Retinal pigment epithelial cell (primary cell): ENCODE measurements around the gene PAX5.
A peak's percentile ranks its signal among the peaks of the same experiment; 100 is the strongest.

Experiments
- DNase-seq: peaks from one replicate; pipeline ENCODE4 v3.0.0-alpha.2; 2010; ENCODE audit warnings: low read depth
- H3K4me3 ChIP-seq: 2 replicates; pipeline ENCODE4 v1.5.1; 2011; ENCODE audit warnings: mild to moderate bottlenecking, low read length, control low read depth, moderate library complexity
- TF ChIP-seq, protein P1 (sequence below): conservative IDR thresholded peaks from 2 replicates; pipeline ENCODE4 v1.5.1; 2011; ENCODE audit warnings: low read depth, low read length, control low read depth, inconsistent platforms

The PAX5 gene

DNA sequence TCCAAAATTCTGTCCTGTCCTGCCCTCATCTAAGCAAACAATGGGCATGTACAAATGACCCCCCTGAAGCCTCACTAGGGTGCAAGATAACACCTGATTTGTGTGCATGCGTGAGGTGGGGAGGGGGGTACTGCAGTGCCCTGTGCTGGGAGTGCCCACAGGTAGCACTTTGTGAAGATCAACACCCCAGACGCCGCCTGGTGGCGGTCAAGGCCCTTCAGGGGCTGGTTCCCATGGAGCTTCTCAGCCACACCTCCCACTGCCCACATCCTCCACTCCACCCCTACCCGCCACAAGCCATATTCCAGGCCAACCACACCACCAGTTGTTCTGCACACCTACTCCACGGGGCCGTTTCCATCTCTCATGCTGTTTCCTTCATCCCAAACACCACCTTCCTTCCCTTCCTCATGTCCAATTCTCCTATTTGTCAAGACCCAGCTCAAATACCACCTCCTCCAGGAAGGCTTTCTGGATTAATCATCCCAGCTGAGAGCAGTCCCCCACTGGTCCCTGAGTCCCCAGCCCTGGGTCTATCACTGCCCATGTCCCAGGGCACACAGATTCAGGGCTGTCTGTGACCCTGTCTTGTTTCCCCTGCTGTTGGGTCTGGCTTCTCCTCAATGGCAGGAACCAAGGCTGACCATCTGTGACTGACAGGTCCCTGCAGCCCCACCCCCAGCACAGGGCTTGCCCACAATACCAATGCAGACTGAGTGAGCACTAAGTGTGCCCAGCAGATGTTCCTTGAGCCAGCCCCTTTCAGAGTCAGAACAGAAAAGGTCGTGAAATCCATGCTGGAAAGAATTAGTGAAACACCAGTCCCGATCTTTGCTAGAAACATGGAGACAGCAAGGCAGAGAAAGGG is 178.4 kb downstream of the PAX5 start:
- H3K4me3 ChIP-seq, result no peak overlapping the region
- TF ChIP-seq, protein P1, sequence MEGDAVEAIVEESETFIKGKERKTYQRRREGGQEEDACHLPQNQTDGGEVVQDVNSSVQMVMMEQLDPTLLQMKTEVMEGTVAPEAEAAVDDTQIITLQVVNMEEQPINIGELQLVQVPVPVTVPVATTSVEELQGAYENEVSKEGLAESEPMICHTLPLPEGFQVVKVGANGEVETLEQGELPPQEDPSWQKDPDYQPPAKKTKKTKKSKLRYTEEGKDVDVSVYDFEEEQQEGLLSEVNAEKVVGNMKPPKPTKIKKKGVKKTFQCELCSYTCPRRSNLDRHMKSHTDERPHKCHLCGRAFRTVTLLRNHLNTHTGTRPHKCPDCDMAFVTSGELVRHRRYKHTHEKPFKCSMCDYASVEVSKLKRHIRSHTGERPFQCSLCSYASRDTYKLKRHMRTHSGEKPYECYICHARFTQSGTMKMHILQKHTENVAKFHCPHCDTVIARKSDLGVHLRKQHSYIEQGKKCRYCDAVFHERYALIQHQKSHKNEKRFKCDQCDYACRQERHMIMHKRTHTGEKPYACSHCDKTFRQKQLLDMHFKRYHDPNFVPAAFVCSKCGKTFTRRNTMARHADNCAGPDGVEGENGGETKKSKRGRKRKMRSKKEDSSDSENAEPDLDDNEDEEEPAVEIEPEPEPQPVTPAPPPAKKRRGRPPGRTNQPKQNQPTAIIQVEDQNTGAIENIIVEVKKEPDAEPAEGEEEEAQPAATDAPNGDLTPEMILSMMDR, result peak; percentile 33
- DNase-seq, result no peak

DNA sequence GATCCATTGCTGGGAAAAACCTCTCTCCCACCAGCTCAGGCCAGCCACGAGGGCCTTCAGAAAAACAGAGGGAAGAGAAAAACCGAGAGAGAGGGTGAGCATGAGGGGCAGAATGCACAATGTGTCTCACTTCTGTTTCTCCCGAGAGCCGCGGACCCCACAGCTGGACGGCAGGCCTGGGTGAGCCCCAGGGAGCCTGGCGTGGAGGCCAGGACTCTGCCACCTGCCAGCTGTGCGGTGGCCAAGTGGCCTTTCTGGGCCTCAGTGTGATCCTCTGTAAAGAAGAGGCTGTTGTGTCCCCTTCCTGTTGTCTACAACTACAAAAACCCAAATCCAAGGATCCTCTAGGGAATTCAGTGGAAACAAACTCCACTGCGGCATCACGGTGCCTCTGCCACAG is 179.3 kb downstream of the PAX5 start:
- no peak for DNase-seq
- no peak overlapping the region for H3K4me3 ChIP-seq
- TF ChIP-seq, protein P1, result no peak

DNA sequence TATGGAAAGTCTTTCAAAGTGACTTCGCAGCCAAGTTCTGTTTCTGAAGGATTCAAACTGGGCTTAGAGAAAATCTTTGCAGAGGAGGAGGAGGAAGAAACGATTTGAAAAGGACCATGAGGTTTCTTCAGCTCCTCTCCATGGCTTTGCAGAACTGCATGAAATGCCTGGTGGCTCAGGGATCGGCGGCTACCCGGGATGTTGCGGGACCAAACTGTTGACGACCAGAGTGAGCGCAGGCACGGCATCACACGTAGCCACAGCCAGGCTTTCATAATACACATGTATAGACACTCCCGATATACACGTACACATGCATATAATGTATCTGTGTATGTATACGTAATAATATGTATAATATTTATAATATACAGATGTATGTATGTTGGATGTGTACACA is 180.0 kb downstream of the PAX5 start:
- TF ChIP-seq, protein P1, result no peak
- no peak for DNase-seq
- no peak overlapping the region for H3K4me3 ChIP-seq

DNA sequence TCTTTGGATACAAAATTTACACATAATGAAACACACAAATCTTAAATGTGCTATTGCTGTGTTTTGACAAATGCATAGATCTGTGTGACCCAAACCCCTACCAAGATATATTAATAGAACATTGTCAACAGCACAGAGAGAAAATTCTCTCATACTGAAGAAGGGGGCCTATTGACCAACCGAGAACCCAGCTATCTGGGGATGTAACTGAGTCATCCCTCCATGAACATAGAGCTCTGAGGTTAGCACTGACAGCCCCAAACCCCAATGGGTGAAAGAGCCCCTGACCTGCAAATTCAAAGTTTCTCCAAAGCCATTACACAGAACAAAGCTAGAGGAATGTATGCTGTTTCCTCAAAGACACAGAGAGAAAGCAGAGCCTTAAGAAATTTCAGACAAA is 180.8 kb downstream of the PAX5 start:
- TF ChIP-seq, protein P1, result no peak
- H3K4me3 ChIP-seq, result no peak overlapping the region
- DNase-seq, result no peak

DNA sequence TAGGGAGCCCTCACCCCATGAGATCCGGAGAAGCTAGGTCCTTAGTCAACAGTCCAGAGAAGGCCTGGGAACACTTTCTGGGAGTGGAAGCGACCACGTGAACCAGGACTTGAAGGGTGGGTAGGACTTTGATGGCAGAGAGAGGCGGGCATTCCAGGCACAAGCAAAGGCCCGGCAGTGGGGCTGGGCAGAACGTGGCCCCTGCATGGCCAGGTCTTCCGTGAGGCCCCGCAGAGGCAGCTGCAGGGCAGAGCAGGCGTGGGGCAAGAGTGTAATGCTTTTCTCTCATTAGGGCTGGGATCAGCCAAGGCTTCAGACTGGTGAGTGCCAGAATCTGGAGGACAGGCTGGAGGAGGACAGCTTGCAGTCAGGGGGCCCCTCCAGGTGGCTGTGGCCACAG is 184.1 kb downstream of the PAX5 start:
- TF ChIP-seq, protein P1, result no peak
- H3K4me3 ChIP-seq, result no peak overlapping the region
- no peak for DNase-seq

DNA sequence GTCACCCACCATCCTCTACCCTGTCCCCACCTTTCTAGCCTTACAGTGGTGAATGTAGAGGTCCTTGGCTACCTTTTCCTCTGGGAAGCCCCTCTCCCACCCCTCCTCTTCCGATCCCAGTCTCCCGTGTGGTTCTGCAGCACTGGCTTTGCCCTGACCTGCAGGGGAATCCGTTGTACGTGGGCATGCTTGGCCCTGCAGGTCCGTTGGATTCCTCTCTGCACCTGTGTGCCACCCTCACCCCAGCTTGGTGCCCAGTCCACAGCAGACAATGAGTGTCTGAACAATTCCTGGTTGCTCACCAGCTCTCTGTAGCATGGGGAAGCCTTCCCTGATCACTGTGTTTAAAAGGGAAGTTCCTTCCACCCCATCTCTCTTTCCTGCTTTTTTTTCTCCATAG is 185.1 kb downstream of the PAX5 start:
- no peak for DNase-seq
- TF ChIP-seq, protein P1, result no peak
- H3K4me3 ChIP-seq, result no peak overlapping the region
